ENCODE results near the gene PRDM16.

GRCh38 chr1:3357526-3358297, 288.7 kb downstream of the PRDM16 start:
- TF ChIP-seq CTCF (IDR thresholded peaks at IDR 0.05) (no peak), POLR2A (IDR thresholded peaks at IDR 0.05) (no peak)

Measured in testis (tissue), 2 donors.